HG02852 (cell line): ENCODE measurements around the gene NBPF20.
"Not testable (repeated sequence)": the region's sequence is repeated elsewhere in the genome, so short reads cannot be mapped to it uniquely, and the experiment has no call there.

Experiments used
- ATAC-seq: cut with Tn5 transposase; IDR thresholded peaks from one replicate; pipeline ENCODE4 v1.9.1; 2021; ENCODE audit warnings: mild to moderate bottlenecking, moderate library complexity; ENCODE audit not compliant: unreplicated experiment

NBPF20 gene

GRCh38 chr1:145429329-145429728 lies 3.9 kb upstream of the NBPF20 start:
- ATAC-seq: not testable (repeated sequence)

- ATAC-seq: peak; percentile 57
Measured at GRCh38 chr1:145424612-145425435, 579 bp downstream of the NBPF20 start.

GRCh38 chr1:145415149-145415548 lies 10.3 kb downstream of the NBPF20 start:
- ATAC-seq: not testable (repeated sequence)

- ATAC-seq: not testable (repeated sequence)
Measured at GRCh38 chr1:145407266-145407665, 18.1 kb downstream of the NBPF20 start.

GRCh38 chr1:145404949-145405348 lies 20.5 kb downstream of the NBPF20 start:
- not testable (repeated sequence) for ATAC-seq

- ATAC-seq: not testable (repeated sequence)
Measured at GRCh38 chr1:145400701-145401100, 24.7 kb downstream of the NBPF20 start.
